Measurements from ENCODE around the gene GRID1.

Gene GRID1

GRCh38 chr10:86290933-86291615 lies 75.5 kb downstream of the GRID1 start:
- DNase-seq = no peak

- DNase-seq = no peak
These were observed 77.1 kb downstream of the GRID1 start for GRCh38 chr10:86289577-86289868.

DNA sequence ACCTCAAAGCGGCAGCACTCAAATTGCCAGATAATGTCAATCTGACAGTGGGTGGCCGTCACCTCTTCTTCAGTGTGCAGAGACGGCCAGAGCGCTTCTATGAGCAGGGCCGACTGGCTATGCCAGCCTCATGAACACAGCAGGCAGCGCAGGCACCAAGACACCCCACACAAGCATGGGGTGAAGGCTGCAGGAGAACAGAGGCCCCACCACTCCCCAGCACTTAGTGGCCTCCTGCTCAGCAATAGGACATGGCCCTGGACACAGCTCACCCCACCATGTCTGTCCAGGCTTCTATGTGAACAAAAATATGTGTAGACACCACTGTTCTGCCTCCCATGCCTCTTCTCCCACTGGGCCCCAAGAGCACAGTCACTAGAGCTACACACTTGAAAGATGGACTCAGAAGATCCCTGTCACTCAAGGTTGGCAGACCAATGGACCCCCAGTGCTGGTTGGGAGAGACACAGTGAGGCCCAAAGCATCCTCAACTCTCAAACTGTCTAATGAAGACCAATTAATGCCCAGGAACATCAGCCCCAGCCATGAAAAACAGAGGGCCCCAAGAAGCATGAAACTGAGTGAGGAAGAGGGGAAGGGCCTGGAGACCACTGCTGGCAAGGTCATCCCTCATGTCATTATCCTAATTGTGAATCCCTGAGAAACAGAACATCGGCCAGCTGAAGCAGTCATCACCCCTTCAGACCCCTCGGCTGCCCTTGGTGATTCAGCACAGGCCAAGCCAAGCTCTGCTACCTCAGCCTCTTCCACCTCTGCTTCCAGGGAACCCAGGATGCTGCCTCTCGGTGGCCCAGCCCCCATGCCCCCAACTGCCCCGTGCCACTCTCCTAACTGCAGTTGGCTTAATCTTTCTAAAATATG lies 77.7 kb downstream of the GRID1 start:
- DNase-seq = no peak

- DNase-seq = no peak
These were observed 78.5 kb downstream of the GRID1 start for GRCh38 chr10:86287966-86288579.

- DNase-seq = no peak
These were observed 79.3 kb downstream of the GRID1 start for GRCh38 chr10:86287110-86287793.

DNA sequence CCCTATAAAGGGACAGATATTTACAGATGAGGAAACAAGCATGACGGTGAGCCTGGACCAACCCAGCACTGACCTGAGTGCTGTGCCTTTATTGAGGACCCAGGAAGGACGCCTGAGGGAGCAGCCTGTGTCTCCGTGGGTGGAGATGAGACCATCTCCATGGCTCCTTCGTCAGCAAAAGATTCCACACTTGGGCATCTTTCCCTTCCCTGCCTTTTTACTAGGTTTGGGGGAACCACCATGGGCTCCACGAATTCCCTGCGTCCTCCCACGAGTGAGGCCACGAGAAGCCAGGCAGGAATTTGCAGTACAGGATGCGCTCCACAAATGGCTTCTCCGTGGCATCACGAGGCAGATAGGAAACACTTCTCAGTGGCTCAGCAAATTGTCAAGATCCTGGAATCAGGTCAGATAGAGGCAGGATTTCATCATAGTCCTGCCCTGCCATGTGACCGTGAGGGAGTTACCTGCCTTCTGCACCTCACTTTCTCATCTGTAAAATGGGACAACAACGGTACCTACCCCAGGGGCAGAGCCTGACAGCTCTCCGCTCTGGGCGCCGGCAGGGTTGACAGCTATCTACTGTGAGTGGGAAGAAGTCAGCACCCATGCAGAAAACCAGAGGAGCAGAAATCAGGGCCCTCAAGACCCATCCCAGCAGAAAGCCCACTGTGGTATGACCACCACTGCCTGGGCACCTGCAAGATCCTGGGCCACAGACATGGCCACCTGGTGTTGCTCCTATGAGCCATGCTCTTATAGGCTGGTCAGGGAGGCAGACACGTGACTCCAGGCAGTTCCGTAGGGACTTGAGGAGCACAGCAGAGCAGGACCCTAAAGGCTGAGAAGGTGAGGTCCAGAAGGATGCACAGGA lies 80.1 kb downstream of the GRID1 start:
- DNase-seq = no peak

DNA sequence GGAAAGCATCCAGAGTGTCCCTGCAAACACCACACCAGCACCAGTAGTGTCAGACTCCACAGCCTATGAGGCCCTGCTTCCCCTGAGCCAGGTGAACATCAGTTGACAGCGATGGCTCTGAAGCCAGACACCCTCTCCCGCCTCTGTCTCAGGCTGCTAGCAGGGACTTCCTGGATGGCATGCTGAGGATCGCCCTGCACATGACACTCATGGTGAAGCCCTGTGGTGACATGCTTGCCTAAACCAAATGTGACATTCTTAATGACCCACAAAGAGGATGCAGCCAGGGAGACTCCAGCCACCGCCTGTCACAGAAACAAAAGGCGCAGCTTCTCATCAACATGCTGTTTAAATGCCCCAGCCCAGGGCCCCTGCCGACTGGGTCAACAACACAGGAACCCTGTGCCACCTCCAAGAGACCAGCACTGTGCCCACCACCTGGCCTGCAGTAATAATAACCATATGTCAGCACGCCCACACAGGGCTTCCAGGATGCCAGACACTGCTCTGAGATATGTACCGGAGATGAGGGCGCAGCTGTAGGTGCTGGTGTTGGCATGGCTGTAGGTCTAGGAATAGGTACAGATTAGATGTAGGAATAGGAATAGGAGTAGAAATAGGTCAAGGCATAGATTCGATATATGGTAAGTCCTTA lies 81.3 kb downstream of the GRID1 start:
- DNase-seq = no peak

DNA sequence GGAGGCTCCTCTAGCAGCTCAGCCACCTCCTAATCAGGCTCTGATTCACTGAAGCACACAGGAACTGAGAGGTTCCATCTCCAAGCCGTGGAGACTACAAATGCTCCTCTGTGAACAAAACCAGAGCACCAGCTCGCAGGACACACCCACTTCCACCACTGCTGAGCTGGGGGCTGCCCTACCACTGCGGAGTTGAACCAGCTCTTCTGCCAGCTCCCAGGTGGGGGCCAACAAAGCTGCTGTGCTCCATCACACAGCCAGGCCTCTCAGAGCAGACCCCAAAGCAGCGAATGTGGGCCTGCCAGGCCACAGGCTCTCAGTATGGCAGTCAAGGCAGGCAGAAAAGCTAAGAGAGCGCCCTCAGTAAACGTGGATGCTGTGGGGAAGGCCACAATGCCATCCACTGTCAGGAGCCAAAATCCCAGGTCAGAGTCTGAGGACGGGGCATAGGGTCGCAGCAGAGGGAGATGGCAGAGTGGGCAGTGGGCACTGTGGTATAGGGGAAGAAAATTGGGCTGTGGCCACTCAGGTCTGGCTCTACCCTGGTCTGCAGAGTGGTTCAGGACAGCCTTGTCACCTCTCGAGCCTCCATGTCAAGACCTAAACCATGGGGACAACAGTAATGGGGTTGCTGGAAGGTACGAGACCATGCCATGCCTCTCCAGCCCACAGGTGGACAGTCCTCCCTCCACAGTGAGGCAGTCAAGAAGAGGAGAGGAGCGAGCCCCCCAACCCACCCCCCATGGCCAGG lies 82.1 kb downstream of the GRID1 start:
- no peak for DNase-seq

- no peak for DNase-seq
These were observed 82.9 kb downstream of the GRID1 start for GRCh38 chr10:86283466-86284287.

- DNase-seq = no peak
These were observed 83.7 kb downstream of the GRID1 start for GRCh38 chr10:86282664-86283465.

DNA sequence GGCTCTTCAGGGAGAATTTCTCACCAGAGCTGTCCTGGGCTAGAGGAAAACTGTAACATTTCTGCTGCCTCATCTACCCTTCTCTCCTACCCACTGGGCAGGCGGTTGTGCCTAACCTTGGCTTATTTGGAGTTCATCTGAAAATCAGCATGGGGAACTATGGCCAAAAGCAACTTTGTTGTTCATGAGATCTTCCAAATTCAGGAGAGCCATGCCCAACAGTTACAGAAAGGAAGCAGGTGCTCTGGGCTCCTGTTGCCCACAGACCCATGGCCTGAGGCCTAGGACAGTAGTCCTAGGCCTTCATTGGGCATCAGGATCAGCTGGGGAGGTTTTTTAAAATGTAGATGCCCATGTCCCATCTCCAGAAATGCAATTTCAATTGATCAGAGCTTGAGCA lies 85.2 kb downstream of the GRID1 start:
- no peak for DNase-seq

DNA sequence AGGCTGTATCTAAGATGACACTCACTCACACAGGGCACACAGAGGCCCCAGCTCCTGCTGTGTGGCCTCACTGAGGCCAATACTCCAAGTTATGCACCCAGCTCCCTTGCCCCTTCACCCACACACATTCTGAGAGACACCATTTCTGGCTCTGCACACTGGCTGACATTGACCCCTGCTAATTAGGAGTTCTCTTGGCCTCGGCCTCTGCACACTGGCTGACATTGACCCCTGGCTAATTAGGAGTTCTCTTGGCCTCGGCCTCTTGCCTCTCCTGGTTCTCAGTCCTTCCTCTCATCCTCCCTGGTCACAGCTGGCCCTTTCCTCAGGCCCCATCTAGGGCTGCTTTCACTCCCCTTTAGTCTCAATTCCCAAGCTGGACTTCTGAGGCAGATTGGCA lies 97.3 kb downstream of the GRID1 start:
- DNase-seq = no peak

DNA sequence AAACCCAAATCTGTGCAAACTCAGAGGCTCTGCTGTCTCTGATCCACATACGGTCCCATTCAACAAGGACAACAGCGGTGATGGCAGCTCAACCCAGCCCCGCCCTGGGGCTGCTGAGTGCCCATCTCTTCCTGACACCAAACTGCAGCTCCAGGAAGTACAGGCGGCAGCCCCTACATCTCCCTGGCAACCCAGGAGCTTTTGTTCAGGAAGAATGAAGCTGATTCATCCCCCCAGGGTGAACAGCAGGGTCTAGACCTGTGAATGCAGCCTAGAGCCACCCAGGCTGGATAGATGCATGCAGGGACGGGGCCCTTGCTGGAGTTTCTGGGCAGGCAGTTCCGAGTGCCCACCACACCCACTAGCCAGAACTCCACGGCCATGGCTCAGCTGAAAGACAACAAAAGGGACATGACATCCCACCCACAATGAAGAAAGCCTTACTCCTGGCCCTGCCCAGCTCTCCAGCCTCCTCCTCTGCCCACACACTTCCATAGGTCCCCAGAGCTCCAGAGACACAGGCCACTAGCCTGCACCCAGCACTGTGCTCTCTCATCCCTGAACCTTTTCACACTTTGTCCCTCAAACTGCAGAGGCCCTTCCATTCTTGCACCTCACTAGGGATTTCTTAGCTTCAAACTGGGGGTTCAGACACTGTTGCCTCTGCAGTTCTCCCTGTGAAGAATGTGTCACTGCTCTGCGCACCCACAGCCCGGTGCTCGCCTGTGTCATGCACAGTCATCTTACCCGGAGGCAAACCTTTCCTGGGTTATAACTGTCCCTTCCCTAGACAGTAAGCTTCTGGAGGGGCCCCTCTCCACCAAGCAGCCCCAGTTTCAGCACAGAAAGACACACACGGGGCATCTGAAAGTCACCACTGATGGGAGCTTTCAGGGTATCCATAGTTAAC lies 99.1 kb downstream of the GRID1 start:
- DNase-seq = no peak

GRCh38 chr10:86266446-86267242 lies 100.0 kb downstream of the GRID1 start:
- DNase-seq = no peak

DNA sequence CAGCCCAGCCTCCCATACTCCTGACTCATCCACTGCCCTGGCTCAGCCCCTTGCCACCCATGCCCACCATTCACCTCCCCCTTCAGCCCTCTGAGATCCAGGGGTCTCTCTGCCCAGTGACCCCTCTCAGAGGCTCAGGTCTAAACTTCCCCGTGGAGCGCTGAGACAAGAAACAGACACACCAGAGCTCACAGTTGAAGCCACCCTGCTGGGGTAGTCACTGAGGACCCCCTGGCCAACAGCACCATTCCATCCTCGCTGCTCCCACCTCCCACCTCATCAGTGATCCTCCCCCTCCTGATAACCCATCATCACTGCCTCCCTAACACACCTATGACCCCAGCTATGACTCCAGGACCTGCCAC lies 100.7 kb downstream of the GRID1 start:
- no peak for DNase-seq

DNA sequence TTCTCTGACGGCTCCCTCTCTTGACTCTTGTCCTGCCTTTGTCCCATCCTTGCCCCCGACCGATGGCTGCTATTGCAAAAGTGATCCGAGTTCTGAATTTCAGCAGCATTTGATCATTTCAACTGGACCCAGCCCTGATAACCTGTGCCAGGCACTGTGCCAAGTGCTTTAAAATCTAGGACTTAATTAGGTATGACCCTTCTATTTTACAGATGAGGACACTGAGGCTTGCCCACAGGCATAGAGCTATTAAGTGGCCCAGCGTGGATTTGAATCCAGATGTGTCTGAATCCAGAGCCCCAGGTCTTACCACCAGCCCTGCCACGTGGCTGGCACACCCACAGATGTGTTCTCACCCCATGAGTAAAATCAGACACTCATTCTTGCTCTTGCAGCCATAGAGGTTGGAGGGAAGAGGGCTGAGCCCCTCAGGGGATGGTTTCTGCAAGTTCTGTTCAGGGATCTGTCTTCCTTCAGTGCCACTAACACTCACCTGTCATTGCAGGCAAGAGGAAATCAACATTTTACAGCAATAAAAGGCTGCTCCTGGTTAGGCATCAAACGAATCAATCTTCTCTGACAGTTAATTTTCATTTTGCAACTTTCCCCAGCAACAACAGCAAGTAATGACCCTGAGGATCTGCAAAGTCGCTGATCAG lies 101.2 kb downstream of the GRID1 start:
- no peak for DNase-seq
